Fibroblast of skin of back (primary cell): ENCODE data around the gene KIF18B.
A peak's percentile ranks its signal among the peaks of the same experiment; 100 is the strongest.
"Not testable (repeated sequence)": the region's sequence is repeated elsewhere in the genome, so short reads cannot be mapped to it uniquely, and the experiment has no call there.

Experiments used
- DNase-seq: peaks from one replicate; pipeline ENCODE4 v3.0.0-alpha.2; 2013

Gene KIF18B

DNA sequence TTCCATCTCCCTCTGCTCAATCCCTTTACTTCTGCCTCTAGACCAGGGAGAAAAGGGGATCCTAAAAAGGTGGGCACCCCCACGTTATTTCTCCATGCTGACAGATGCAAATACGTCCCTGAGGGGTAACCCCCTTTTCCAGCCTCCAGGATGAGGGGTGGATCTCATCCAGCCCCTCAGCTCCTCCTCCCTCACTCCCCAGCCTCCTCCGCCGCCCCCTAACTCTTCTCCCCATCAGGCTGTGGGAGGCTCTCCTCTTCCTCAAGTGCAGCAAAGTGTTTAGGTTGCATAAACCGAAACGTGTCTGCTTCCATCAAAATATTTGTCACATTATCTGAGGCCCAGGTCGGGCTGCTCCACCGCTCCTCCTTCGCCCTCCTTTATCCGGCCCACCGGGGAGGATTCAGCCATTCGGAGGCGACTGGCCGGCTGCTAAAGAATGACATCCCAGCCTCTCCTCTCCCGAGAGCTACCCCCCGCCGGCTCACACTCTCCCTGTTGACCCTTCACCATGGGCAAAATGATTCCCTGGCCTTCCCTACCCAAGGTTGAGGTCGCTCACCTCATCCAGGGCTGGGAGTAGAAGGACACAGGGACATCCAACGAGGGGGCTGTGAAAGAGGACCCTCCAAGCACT lies 21.7 kb upstream of the KIF18B start:
- DNase-seq: no peak

DNA sequence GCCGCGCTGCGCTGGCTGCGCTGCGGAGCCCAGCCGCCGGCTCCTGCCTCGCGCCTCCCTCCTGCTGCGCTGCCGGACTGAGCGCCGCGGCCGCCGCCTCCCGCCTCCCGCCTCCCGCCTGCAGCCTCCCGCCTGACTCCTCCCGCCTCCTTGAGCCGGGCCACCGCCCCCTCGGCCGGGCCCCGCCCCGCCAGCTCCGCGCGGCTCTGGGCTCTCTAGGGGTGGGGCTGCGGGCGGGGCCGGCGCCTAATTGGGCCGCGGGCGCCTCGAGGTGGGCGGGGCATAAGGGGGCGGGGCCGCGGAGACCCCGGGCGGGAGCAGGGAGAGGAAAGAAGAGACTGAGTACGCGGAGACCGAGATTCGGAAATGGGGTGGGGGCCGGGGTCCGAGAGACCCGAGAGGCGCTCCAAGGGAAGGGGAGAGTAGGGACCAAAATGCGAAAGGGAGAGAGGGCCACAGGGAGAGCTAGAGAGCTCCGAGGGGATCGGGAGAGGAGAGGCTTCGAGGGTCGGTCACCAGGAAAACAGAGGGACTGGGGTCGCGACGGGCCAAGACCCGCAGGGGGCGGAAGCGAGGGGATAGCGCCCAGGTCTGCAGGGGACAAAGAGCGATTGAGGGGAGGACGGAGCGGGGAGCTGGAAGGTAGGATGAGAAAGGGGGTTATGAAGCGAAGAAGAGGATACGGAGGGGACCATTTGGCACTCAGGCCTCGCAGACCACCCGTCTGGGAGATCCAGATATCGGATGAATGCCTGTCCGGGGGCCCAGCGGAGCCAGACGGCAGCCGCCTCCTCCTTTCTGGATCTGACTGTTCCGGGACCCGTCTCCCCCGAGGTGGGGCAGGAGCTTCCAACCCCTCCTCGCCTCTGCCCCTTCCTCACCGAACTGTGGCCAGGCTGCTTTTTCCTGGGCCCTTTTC lies 20.9 kb upstream of the KIF18B start, which contains the start of gene C1QL1:
C1QL1 (minus strand) TSS at position 79 of the 919 bp plus-strand sequence. CDS start 255 bp downstream, outside the sequence.
- DNase-seq: peak; percentile 92

DNA sequence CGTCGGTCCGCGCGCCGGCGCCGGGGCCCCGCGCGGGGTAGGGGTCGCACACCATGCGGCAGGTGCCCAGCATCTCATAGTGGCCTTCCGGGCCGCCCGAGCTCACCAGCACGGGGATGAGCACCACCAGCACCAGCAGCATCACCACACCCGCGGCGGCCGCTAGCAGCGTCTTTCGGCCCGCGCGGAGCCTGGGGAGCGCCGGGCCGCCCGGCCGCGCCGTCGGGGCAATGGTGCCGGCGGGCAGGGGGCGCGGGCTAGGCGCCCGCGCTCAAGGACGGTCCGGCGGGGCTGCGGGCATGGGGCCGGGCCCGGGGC lies 20.3 kb upstream of the KIF18B start:
- DNase-seq: no peak

DNA sequence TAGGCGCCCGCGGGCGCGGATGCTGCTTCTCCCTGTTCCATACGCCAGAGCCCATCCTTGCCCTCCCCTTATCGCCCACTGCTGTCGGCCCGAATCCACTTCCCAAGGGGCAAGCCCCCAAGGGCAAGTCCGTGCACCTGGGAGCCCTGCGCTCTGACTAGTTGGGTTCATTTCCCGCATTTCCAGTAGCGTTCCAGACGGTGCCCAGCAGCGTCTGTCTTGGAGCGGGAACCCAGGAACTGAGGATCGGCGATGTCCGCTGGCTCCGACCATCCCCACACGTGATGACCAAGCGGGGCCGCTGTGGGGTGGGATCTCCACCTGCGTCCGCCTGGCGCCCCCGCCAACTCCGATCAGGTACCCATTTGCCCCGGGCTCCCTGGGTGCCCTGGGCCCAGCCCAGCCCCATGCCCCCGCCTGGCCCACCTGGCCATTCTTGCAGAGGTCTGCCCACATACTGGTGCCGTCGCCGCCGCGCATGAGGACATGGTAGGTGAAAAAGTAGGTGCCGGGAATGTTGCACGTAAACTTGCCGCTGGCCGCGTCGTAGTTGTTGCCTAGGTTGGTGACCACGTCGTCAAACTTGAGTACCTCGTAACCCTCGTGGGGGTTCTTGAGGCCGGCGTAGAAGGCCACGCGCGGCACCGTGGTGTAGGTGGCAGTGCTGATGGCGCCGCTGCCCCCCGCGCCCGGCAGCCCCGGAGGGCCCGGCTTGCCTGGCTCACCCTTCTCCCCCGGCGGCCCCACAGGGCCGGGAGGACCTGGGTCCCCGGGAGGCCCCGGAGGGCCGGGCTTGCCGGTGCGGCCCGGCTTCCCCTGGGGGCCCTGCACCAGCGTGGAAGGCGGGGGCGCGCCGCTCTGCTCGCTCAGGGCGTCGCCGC lies 19.7 kb upstream of the KIF18B start:
- no peak for DNase-seq

DNA sequence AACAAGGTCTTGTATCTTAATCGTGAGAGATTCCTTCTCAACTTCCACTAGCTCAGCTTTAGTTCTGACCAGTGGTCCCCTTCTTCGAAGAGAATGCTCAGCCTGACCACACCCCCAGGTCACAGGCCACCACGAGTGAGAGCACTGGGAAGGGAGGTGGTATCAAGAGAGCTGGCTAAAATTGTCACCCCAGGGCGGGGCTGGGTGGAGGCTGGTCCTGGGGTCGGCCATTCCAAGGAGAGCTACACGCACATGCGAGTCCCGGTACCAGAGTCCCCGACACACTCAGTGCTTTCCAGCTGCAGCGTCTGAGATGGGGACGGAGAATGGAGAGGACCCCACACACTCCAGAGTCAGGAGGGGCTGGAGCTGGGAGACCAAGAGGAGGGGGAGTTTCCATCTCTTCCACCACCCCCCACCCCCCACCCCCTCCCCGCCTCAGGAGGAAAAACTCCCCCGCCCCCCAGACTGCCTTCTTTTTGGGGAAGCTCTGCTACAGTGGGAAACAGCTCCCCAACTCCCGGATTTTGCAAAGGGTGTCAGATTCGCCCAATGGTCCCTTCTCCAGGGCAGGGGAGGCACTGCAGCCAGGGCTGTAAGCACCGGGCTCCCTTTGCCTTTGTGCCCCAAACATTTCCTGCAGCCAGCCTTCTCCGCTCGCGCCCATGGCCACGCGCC lies 18.9 kb upstream of the KIF18B start:
- no peak for DNase-seq

DNA sequence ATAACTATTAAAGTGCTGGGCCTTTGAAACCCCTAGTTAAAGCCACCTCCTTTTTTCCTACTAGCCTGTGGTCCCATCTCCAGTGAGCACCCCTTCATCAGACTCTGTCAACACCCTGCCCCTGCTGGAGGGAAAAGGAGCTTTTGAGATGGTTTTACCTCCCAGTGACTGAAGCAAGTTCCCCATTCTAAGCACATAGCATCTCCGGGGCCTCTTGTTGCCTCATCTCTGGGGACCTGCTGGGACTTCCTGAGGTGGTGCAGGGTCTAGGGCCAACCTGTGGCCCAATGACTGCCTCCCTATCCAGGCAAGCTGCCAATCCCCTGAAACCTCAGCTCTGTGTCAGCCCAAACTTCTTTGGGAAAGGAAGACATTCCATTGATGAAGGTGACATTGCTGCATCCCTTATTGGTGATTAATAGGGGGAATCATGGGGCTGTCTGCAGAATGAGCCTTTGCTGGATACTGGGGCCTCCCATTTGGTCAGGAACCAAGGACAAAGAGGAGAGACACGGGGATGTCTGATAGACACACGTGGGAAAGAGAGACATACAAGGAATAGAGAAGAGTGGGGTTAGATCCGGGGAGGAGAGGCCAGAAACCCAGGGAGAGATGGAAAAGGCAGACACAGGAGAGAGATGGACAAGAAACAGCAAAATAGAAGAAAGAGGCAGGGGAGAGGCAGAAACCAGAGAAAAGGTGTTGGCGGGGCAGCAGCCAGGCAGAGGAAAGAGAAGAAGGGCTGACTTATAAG lies 18.1 kb upstream of the KIF18B start:
- no peak for DNase-seq

DNA sequence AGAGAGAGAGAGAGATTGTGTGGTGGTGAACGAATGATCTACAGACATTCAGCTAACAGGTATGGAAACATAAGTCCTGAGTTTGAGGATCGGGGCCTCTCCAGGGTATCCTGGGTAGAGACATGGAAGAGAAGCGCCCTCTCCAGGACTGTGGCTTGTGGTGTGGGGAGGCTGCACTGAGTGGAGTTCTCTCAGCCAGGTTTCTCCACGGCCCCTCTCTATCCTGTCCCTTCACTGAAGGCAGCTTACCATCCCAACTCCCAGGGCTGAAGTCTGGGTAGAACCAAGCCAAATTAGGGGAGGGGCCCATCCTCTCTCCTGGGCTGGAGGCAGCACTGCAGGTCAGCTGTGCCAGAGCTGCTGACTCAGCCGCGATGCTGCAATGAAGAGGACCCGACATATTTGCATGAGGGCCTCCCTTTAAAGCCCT lies 14.4 kb upstream of the KIF18B start:
- DNase-seq: no peak

DNA sequence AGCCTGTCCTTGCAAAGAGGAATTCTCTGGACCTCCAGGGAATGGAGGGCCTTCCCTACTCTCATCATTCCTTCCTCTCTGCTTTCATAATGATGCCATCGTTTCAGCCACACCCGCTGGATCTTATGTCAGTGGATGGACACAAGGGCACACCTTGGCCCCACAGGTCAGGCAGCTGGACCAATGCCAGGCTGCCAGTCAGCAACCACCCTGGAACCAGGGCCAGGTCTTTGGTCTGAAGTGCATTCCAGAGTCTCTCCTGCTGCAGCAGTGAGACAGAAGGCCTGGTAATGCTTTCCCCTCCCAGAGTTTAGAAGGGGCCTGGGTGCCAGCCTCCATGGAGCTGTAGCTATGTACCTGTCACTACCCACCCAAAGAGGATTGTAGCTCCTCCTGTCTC lies 13.1 kb upstream of the KIF18B start:
- DNase-seq: no peak

DNA sequence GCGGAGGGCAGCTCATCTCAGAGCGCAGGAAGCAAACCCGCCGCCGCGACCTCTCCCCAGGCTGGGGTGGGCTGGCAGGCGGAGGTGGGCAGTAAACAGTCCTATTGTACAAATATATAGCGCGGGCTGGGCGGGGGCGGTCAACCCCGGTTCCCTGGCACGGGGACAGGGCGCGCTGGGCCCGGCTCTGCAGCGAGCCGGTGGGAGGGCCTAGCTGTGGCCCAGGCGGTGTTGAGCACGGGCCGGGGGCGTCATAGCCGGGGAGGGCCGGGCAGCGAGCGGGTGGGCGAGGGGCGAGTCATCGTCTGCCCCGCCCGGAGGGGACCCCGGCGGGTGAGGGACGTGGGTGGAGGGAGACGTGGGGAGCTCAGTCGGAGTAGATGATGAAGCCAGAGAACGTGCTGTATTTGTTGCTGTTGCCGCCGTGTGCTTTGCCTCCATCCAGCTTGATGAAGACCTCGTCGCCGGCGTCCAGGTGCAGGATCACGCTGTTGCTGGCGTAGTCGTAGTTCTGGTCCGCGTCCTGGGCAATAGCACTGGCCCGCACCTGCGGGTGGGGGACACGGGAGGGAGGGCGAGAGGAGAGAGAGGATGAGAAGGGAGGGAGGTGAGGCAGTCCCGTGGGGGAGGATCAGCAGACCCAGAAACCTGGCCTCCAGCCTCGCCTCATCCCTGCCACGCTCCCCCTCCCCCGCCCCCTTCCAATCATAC lies 12.4 kb upstream of the KIF18B start:
- DNase-seq: no peak

DNA sequence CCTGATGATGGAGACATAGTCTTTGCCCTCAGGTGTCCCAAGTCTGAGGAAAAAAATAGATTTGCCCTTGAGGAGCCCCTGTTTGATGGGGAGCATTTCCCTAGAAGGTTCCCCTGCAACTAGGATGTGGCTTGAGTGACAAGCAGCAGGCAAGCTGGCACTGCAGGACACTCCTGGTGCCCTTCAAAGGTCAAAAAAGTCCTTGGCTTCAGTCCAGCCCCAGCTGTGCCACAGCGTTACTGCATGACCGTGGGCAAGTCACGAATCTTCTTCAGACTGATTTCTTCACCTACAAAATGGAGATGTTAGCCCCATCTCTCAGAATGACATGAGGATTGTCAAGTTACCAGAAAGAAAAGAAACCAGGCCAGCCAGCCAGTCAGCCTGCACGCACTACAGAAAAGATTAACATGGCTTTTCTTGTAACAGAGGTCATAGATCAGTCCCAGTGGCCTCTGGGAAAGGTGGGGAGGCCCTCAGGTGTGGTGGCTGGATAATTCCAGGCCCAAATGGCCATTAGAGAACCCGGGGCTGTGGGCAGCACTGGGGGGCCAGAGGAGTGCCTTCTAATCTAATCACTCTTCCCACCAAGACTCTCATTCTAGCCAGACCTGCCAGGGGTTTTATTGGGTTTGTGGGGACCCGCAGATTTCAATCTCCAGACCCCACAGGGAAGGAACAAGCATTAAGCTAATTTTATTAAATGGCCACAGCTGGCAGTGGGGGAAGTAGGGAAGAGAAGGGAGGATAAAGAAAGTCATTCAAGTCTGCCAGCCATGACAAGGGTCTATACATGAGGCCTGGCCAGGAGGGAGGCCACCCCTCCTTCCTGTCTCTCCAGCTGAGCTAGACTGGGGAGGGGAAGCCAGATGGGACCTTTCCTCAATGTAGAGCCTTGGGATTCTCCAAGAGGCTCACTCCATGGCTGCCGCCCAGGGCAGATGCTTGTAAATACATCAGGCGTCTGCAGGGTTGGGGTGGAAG lies 9.7 kb upstream of the KIF18B start:
- DNase-seq: no peak

DNA sequence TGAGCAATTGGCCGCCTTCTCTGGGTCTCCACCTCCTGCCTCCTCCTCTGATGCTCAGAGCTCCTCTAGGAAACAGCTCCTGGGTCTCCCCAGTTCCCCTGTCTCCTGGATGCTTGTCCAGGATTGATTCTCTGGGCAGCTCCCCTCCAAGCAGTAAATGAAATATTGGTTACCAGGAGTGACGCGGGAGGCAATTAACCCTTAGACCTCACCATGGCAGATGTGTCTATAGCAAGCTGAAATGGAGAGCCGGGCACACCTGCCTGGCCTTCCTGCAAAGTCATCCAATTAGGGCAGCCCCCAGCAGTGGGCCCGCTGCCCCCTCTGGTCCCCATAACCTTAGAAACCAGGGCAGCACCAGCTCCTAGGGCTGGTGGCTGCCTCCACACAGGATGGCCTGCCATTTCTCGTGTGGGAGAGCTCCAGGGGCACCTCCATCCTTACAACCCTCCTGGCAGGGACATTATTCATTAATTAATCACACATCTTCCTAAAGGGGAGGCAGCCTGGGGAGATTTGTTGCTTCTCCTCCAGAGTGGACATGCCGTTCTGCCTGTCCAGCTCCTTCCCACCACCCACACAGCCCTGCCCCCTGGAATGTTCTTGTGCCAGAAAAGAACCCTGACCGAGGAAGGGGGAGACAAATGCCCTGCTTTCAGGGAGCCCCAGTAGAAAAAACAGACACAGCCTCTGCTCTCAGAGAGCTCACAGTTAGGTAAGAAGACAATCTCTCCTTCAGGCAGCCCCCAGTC lies 8.3 kb upstream of the KIF18B start:
- no peak for DNase-seq

DNA sequence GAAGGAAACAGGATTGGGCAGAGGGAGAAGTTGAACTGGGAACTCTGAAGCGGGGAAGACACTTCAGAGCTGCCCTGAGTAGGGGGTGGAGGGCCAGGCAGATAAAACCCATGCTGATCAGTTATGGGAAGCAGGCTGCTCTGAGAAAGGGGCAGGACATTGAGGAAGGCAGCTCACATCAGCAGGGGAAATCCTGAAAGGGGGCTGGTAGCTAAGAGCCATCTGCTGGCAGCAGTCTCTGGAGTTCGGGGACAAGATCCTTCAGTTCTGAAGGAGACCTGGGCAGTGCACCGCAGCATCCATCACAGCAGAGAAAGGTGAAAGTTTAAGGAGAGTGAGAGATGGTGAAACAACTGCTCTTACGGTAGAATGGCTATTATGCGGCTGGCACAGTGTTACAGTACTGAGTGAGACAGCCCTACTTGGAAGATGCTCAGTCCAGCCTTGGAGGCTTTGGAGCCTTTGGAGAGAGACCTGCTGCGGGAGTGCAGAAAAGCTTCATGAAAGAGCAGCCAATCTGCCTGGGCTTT lies 5.4 kb upstream of the KIF18B start:
- no peak for DNase-seq

DNA sequence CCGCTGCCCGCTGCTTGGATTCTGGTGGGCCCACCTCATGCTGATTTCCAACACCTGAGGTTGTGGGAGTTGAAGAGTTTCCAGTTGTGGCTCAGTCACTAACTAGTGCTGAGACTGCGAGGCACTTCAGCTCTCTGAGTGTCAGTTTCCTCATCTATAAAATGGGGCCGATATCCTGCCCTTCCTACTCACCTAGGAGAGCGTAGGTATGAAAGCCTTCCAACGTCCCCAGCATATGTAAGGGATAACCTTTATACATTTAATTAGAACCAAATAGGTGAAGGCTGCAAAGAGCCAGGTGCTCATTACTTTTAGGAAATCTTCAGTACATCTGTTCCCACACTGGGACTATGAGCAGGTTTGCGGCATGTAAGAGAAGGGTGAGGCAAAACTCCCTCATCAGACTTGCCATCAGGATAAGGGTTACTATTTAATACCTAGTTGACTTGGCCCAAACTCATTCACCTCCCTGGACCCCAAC lies 782 bp upstream of the KIF18B start:
- no peak for DNase-seq

DNA sequence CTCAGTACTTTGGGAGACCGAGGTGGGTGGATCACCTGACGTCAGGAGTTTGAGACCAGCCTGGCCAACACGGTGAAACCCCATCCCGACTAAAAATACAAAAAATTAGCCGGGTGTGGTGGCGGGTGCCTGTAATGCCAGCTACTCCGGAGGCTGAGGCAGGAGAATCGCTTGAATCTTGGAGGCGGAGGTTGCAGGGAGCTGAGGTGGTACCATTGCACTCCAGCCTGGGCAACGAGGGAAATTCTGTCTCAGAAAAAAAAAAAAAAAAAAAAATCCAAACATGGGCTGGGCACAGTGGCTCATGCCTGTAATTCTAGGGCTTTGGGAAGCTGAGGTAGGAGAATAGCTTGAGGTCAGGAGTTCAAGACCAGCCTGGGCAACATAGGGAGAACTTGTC lies 1.9 kb downstream of the KIF18B start:
- not testable (repeated sequence) for DNase-seq

DNA sequence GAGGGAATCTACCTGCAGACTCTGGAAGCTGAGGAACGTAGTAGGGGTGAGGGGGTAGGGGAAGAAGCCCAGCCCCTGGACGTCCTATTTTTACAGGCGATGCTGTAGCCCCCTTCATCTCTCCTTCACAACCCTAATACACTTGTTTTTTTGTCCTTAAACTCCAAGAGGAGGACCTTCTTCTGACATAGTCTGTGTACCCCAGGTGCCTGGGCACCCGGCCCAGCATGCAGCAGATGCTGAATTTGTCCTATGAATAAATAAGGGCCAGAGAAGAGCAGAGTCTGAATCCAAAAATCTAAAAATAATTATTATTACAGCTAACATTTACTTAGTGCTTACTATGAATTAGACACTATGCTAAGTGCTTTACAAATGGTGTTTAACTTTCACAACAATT lies 5.1 kb downstream of the KIF18B start:
- no peak for DNase-seq

DNA sequence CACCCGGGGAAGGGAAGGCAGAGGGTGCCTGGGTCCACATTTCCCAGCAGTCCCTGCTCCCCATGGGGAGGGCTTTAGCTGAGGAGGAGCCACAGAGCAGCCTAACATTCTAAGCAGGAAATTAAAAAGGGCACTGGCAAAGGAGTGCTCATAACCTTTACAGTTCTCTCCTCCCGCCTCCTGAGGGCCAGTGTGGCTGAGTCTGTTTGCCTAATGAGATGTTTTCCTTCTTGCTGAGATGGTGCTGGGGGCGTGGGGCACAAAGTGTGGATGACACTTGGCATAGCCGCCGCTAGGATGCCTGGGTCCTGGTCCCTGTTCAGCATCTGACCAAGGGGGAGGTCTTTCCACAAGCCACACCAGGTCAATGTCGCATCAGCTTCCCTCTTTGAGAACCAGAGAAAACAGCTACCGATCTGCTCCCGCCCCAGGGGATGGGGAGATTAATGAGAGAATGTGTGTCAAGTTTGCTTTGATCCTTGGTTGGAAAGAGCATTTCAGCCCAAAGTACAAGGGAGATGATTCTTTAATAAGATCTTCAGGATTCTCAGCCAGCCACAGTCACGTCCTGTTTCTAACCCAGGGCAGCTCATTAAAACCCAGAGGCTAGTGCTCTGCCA lies 5.8 kb downstream of the KIF18B start:
- DNase-seq: no peak

DNA sequence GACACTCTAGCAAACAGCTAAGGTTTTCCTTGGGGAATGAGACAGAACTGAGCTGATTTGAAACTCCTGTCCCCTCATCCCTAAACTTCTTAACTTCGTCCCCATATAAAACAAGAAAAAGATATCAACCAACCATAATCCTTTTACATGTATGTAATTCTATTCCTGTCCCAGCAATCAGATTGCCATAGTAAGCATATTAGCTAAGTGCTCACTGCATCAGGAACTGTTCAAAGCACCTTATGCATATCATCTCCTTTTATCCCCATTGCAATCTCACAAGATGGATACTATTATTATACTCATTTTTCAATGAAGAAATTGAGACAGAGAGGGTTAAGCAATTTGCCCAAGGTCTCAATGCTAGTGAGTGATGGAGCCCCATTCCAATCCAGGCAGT lies 6.8 kb downstream of the KIF18B start:
- no peak for DNase-seq

DNA sequence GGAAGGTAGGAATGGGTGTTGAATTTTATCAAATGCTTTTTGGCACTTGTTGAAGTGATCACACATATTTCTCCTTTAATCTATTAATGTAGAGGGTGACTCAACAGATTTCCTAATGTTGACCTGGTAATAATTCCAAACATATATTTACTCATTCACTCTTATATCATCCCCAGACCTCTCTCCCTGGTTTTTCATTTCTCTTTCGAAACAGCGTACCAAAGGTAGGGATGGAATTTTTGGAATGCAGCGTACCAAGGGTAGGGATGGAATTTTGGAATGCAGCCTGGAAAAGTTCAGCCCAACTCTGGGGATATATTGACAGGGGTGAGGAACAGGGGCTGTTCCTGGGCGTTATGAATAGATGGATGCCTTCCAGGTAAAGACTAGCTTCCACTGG lies 7.3 kb downstream of the KIF18B start:
- peak; percentile 25 for DNase-seq
